SK-N-SH (cell line): ENCODE data around the gene WWOX.

Source experiments
- EP300 ChIP-seq, 2 experiments: IDR thresholded peaks; 2 replicates each; pipeline versions ENCODE4 v1.4.0 to v1.6.1; 2012; ENCODE audit warnings: borderline replicate concordance in 1 of 2, low read depth in 1 of 2, low read length in 1 of 2
- POLR2AphosphoS5 ChIP-seq: IDR thresholded peaks from 2 replicates; pipeline ENCODE4 v1.6.1; 2012; ENCODE audit warnings: low read depth, low read length
- TF ChIP-seq, protein P1 (sequence below): fragments of 200-600 bp; sonication (generic); IDR thresholded peaks from 2 replicates; pipeline ENCODE4 v1.6.1; 2017; ENCODE audit warnings: antibody characterized with exemption, mild to moderate bottlenecking, moderate library complexity

DNA sequence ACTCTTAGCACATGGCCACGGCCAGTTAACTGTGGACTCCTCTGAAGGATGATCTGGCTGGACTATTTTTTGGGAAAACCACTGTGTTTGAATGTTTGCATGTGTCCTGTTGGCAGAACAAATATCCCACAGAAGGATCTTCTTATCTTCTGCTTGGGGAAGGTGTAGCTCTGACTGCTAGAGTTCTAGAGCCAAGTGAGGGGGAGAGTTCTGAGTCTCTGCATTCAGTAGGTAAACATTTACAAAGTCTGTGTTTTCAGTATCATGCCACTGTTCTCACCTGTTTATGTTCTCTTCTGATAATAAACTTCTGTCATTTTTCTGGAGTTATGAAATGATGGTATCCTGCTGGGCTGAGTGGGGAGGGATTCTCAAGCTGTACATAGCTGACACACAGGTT is 241.1 kb downstream of the WWOX start:
- TF ChIP-seq, protein P1, sequence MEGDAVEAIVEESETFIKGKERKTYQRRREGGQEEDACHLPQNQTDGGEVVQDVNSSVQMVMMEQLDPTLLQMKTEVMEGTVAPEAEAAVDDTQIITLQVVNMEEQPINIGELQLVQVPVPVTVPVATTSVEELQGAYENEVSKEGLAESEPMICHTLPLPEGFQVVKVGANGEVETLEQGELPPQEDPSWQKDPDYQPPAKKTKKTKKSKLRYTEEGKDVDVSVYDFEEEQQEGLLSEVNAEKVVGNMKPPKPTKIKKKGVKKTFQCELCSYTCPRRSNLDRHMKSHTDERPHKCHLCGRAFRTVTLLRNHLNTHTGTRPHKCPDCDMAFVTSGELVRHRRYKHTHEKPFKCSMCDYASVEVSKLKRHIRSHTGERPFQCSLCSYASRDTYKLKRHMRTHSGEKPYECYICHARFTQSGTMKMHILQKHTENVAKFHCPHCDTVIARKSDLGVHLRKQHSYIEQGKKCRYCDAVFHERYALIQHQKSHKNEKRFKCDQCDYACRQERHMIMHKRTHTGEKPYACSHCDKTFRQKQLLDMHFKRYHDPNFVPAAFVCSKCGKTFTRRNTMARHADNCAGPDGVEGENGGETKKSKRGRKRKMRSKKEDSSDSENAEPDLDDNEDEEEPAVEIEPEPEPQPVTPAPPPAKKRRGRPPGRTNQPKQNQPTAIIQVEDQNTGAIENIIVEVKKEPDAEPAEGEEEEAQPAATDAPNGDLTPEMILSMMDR, result no peak
- TF ChIP-seq POLR2AphosphoS5 (no peak), EP300 (IDR thresholded peaks at IDR 0.05; ENCODE audit: borderline replicate concordance in 1 of 2, low read depth in 1 of 2, low read length in 1 of 2) (no peak)
